GM12864 (cell line): ENCODE results near the gene ESR1.

Experiments used
- DNase-seq: peaks from one replicate; pipeline ENCODE4 v3.0.0-alpha.2; 2011; ENCODE audit warnings: low read depth
- H3K4me3 ChIP-seq: 2 replicates; pipeline ENCODE4 v1.5.1; 2011; ENCODE audit warnings: mild to moderate bottlenecking, low read depth, low read length, control low read depth
- CTCF ChIP-seq: IDR thresholded peaks from 2 replicates; pipeline ENCODE4 v1.5.1; 2011; ENCODE audit warnings: low read depth, mild to moderate bottlenecking, moderate library complexity, low read length, control low read depth, inconsistent platforms; ENCODE audit errors: missing control alignments

The ESR1 gene

GRCh38 chr6:152122434-152122833 is 315.0 kb downstream of the ESR1 start:
- no peak for TF ChIP-seq CTCF
- DNase-seq: no peak
- no peak overlapping the region for H3K4me3 ChIP-seq

- no peak overlapping the region for H3K4me3 ChIP-seq
- TF ChIP-seq CTCF: no peak
- no peak for DNase-seq
These were observed 315.6 kb downstream of the ESR1 start for GRCh38 chr6:152123076-152123475.

DNA sequence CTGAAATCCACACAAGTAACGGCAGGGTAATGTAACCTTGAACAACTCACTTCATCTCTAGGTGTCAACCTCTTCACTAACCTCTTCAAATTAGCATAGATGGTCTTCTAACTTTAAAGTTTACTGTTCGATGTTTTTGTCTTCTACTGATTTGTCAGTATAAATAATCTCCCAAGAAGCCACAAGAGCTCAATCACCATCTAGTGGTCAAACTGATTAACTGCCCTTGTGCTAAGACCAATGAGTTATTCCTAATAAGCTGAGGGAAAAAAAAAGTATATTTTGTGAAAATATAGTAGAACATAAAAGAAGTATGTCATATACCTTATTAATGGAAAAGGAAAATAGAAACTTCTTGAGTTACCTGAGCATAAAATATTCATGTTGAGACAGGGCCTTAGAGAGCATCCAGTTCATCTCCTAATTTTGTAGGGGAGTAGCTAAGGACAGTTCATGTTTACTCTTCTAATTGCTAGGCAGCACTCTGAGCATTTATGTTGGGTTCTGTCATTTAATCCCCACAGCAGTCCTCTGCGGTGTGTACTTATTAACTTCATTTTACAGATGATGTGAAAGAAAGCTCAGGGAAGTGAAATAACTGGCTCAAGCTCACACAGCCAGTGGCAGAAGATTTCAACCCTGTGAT is 317.1 kb downstream of the ESR1 start:
- peak; percentile 62 for TF ChIP-seq CTCF
- no peak overlapping the region for H3K4me3 ChIP-seq
- peak; percentile 15 for DNase-seq

DNA sequence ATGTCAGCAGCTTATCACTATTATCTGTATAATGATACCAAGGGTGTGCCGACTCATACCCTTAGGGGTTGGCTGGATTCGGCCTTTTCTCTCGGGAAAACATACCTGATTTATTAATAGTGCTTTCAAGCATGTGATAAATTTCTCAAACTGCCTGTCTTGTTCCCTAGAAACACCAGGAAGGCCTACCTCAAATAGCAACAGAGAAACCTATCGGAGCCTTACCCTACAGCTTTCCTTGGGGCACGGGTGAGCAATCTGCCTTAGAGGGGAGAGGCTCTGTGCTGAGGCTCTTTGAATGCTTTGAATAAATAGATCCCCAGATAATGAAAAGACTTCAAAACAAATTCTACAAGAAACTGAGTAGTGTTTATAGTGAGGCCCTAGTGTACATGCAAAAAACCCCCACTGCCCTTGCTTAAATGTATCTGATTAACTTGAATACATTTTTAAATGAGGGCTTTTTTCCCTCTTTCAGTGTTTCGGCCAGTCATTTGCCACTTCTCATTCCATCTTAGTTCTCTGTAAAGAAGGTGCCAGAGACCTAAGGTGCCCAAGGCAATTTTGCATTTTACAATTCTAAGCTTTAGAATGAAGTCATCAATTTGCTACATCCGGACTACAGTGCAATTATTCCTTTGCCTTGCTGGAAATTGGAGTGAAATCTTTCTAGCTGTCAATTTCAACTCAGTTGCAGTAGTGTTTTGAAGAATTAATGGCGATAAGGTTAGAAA is 320.1 kb downstream of the ESR1 start:
- TF ChIP-seq CTCF: no peak
- DNase-seq: no peak

GRCh38 chr6:152129691-152130151 is 322.2 kb downstream of the ESR1 start:
- H3K4me3 ChIP-seq: no peak overlapping the region
- no peak for TF ChIP-seq CTCF
- no peak for DNase-seq

More for the DNA sequence above, 320.1 kb downstream of the ESR1 start:
- no peak overlapping the region for H3K4me3 ChIP-seq

DNA sequence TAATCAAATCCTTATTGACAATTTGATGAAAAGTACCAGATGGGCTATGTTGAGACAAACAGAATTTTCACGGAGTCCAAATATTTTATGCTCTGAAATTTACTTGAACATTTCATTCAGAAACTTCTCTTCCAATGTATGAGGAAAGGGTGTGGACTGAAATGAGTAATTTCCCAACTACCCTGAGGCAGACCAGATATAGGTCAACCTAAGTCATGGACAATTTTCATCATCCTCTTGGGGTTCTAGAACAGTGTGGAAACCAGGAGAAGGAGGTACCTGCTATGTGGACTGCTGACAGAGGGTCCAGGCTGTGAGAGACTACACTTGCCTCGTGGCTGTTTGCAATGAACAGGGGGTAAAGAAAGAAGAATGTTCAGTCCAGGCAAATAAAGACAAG is 323.0 kb downstream of the ESR1 start:
- TF ChIP-seq CTCF: no peak
- no peak for DNase-seq
- no peak overlapping the region for H3K4me3 ChIP-seq
